ENCODE results near the gene ENTR1. TPM values are rescaled to one million over a fixed set of nuclear protein-coding genes. Genes with fewer than 3 reads are reported as not detected.

Gene ENTR1
- total RNA-seq, 1 donor from 2014 or later: 57.9 TPM

- Mint-ChIP-seq H3K27ac (ENCODE audit: unreplicated experiment) (no peak overlapping the region), H3K27me3 (ENCODE audit: unreplicated experiment) (no peaks in the 10 kb centered on the region), H3K9me3 (ENCODE audit: unreplicated experiment) (no peaks in the 10 kb centered on the region), H3K4me3 (ENCODE audit: unreplicated experiment) (no peak overlapping the region), H3K4me1 (ENCODE audit: unreplicated experiment) (no peaks in the 10 kb centered on the region), H3K36me3 (ENCODE audit: unreplicated experiment) (peaks cover 23% of the 10 kb centered on the region)
- no peak for DNase-seq (ENCODE audit: extremely low spot score, unreplicated experiment)
- no peak for TF ChIP-seq CTCF (IDR thresholded peaks at IDR 0.05)
Measured at GRCh38 chr9:136392538-136393449, 17.6 kb downstream of the ENTR1 start.

- Mint-ChIP-seq H3K27me3 (ENCODE audit: unreplicated experiment) (no peaks in the 10 kb centered on the region), H3K4me3 (ENCODE audit: unreplicated experiment) (no peak overlapping the region), H3K4me1 (ENCODE audit: unreplicated experiment) (no peaks in the 10 kb centered on the region), H3K9me3 (ENCODE audit: unreplicated experiment) (no peaks in the 10 kb centered on the region), H3K36me3 (ENCODE audit: unreplicated experiment) (peaks cover 23% of the 10 kb centered on the region), H3K27ac (ENCODE audit: unreplicated experiment) (no peak overlapping the region)
- TF ChIP-seq CTCF (IDR thresholded peaks at IDR 0.05): no peak
- DNase-seq (ENCODE audit: extremely low spot score, unreplicated experiment): no peak
Measured at GRCh38 chr9:136391737-136392537, 18.5 kb downstream of the ENTR1 start.

GRCh38 chr9:136389396-136389795, 21.0 kb downstream of the ENTR1 start:
- H3K27me3 Mint-ChIP-seq (ENCODE audit: unreplicated experiment): no peaks in the 10 kb centered on the region
- no peak for TF ChIP-seq CTCF (IDR thresholded peaks at IDR 0.05)
- H3K27ac Mint-ChIP-seq (ENCODE audit: unreplicated experiment): no peak overlapping the region

GRCh38 chr9:136387217-136387616, 23.2 kb downstream of the ENTR1 start:
- no peak overlapping the region for H3K4me3 Mint-ChIP-seq (ENCODE audit: unreplicated experiment)
- peaks cover 35% of the 10 kb centered on the region for H3K36me3 Mint-ChIP-seq (ENCODE audit: unreplicated experiment)
- H3K9me3 Mint-ChIP-seq (ENCODE audit: unreplicated experiment): no peaks in the 10 kb centered on the region
- no peak for DNase-seq (ENCODE audit: extremely low spot score, unreplicated experiment)
- no peak for TF ChIP-seq CTCF (IDR thresholded peaks at IDR 0.05)
- H3K27ac Mint-ChIP-seq (ENCODE audit: unreplicated experiment): no peak overlapping the region
- H3K4me1 Mint-ChIP-seq (ENCODE audit: unreplicated experiment): no peaks in the 10 kb centered on the region
- H3K27me3 Mint-ChIP-seq (ENCODE audit: unreplicated experiment): no peaks in the 10 kb centered on the region

More at GRCh38 chr9:136389396-136389795, 21.0 kb downstream of the ENTR1 start:
- Mint-ChIP-seq H3K36me3 (ENCODE audit: unreplicated experiment) (peaks cover 32% of the 10 kb centered on the region), H3K4me3 (ENCODE audit: unreplicated experiment) (no peak overlapping the region), H3K9me3 (ENCODE audit: unreplicated experiment) (no peaks in the 10 kb centered on the region), H3K4me1 (ENCODE audit: unreplicated experiment) (no peaks in the 10 kb centered on the region)
- DNase-seq (ENCODE audit: extremely low spot score, unreplicated experiment): no peak

- H3K27ac Mint-ChIP-seq (ENCODE audit: unreplicated experiment): no peak overlapping the region
- peaks cover 33% of the 10 kb centered on the region for H3K36me3 Mint-ChIP-seq (ENCODE audit: unreplicated experiment)
- no peak overlapping the region for H3K4me3 Mint-ChIP-seq (ENCODE audit: unreplicated experiment)
- H3K9me3 Mint-ChIP-seq (ENCODE audit: unreplicated experiment): no peaks in the 10 kb centered on the region
- H3K4me1 Mint-ChIP-seq (ENCODE audit: unreplicated experiment): no peaks in the 10 kb centered on the region
- no peak for DNase-seq (ENCODE audit: extremely low spot score, unreplicated experiment)
- TF ChIP-seq CTCF (IDR thresholded peaks at IDR 0.05): no peak
- H3K27me3 Mint-ChIP-seq (ENCODE audit: unreplicated experiment): no peaks in the 10 kb centered on the region
Measured at GRCh38 chr9:136386018-136386417, 24.4 kb downstream of the ENTR1 start.
